Activated CD4-positive, alpha-beta T cell treated with anti-CD3 and anti-CD28 coated beads, Interleukin-2, amount 50 U/mL, for 1 hour (primary cell): Measurements from ENCODE around the gene TRAPPC10.
"Not testable (repeated sequence)": the region's sequence is repeated elsewhere in the genome, so short reads cannot be mapped to it uniquely, and the experiment has no call there.

Source experiments
- DNase-seq: peaks from one replicate; pipeline ENCODE4 v3.0.0-alpha.2; 2020

TRAPPC10 gene

GRCh38 chr21:44072111-44072510 lies 60.0 kb downstream of the TRAPPC10 start:
- no peak for DNase-seq

- DNase-seq, result no peak
Measured at GRCh38 chr21:44074315-44074958, 62.3 kb downstream of the TRAPPC10 start.

- DNase-seq, result no peak
Measured at GRCh38 chr21:44076316-44076715, 64.2 kb downstream of the TRAPPC10 start.

- no peak for DNase-seq
Measured at GRCh38 chr21:44078411-44078981, 66.4 kb downstream of the TRAPPC10 start.

GRCh38 chr21:44079446-44079845 lies 67.3 kb downstream of the TRAPPC10 start:
- no peak for DNase-seq

- DNase-seq, result no peak
Measured at GRCh38 chr21:44079846-44080245, 67.7 kb downstream of the TRAPPC10 start.

GRCh38 chr21:44082648-44083440 lies 70.7 kb downstream of the TRAPPC10 start:
- no peak for DNase-seq

GRCh38 chr21:44083631-44084291 lies 71.7 kb downstream of the TRAPPC10 start:
- peak; percentile 67 for DNase-seq

GRCh38 chr21:44084496-44085241 lies 72.6 kb downstream of the TRAPPC10 start:
- no peak for DNase-seq

GRCh38 chr21:44085491-44086321 lies 73.6 kb downstream of the TRAPPC10 start:
- DNase-seq, result no peak

- no peak for DNase-seq
Measured at GRCh38 chr21:44086636-44087425, 74.7 kb downstream of the TRAPPC10 start.

- DNase-seq, result no peak
Measured at GRCh38 chr21:44087426-44088400, 75.6 kb downstream of the TRAPPC10 start.

- DNase-seq, result no peak
Measured at GRCh38 chr21:44088401-44088780, 76.3 kb downstream of the TRAPPC10 start.

- peak; percentile 54 for DNase-seq
Measured at GRCh38 chr21:44089001-44089911, 77.1 kb downstream of the TRAPPC10 start.

- DNase-seq, result no peak
Measured at GRCh38 chr21:44090325-44090724, 78.2 kb downstream of the TRAPPC10 start.

- DNase-seq, result no peak
Measured at GRCh38 chr21:44092211-44092610, 80.1 kb downstream of the TRAPPC10 start.

- no peak for DNase-seq
Measured at GRCh38 chr21:44093761-44094160, 81.7 kb downstream of the TRAPPC10 start.

- no peak for DNase-seq
Measured at GRCh38 chr21:44094832-44095231, 82.7 kb downstream of the TRAPPC10 start.

- DNase-seq, result not testable (repeated sequence)
Measured at GRCh38 chr21:44098507-44098906, 86.4 kb downstream of the TRAPPC10 start.
